ENCODE measurements around the gene NCKAP5L. TPM values are rescaled to one million over a fixed set of nuclear protein-coding genes. Genes with fewer than 3 reads are reported as not detected.
"Not testable (repeated sequence)": the region's sequence is repeated elsewhere in the genome, so short reads cannot be mapped to it uniquely, and the experiment has no call there.

Gene NCKAP5L
- total and polyA plus RNA-seq, 9 of the 15 experiments (the other 6 are each of a cell fraction or from before 2014, with no cell fraction given): 0.01 to 14.4 (median 3.7) TPM

GRCh38 chr12:49780914-49781313 lies 47.3 kb downstream of the NCKAP5L start:
- H4K20me1 ChIP-seq (replicated peaks; ENCODE audit: control insufficient read depth, insufficient read depth, low read length); H3K9ac ChIP-seq (ENCODE audit: insufficient read depth in 1 of 2, low read depth in 2 of 2, low read length in 2 of 2); H3K4me3 ChIP-seq; H3K27ac ChIP-seq (ENCODE audit: extremely low read depth, low read depth, low read length); H3K9me3 ChIP-seq (replicated peaks; ENCODE audit: control insufficient read depth, insufficient read depth, low read depth, low read length); H3K36me3 ChIP-seq (ENCODE audit: control insufficient read depth, insufficient read depth, low read length); BruUV-seq (replicated peaks); ATAC-seq; H3K9me1 ChIP-seq (ENCODE audit: control insufficient read depth, insufficient read depth, low read length); H3K79me2 ChIP-seq (ENCODE audit: control insufficient read depth, insufficient read depth, low read length); FAIRE-seq; intact Hi-C loops (cut with micrococcal nuclease); DNase-seq (ENCODE audit: extremely low read depth in 1 of 4, low spot score in 3 of 4); H3K4me2 ChIP-seq (ENCODE audit: insufficient read depth, low read length); H3K27me3 ChIP-seq (ENCODE audit: control insufficient read depth in 2 of 2, insufficient read depth in 2 of 2, low read length in 2 of 2); H2AFZ ChIP-seq (ENCODE audit: low read depth, low read length); CTCF ChIA-PET (ENCODE audit: low intra/inter-chr PET ratio); in situ Hi-C loops (cut with MboI): not testable (repeated sequence)
- peak; percentile 74 for TF ChIP-seq ZNF512 (tag; IDR thresholded peaks at IDR 0.05)
- POLR2A ChIA-PET: interaction anchor here (0.6 kb wide), 1 partner anchor 28 kb away, joined by 3 read pairs; no protein-coding TSS in a partner anchor
- H3K4me1 ChIP-seq (replicated peaks in 1 of 2; ENCODE audit: control insufficient read depth in 2 of 2, insufficient read depth in 2 of 2, low read length in 2 of 2): peaks cover 7 to 19% of the 10 kb centered on the region in 2 experiments; a peak in 4 of 5 replicates
- WGBS (ENCODE audit: insufficient coverage, low coverage, missing lambda C conversion rate): 74% methylated on average over 6 of the region's 6 CpGs

- no peak for DNase-seq (ENCODE audit: extremely low read depth in 1 of 4, low spot score in 3 of 4)
- H2AFZ ChIP-seq (ENCODE audit: low read depth, low read length): no peak overlapping the region
- no peaks in the 10 kb centered on the region for H3K9me1 ChIP-seq (ENCODE audit: control insufficient read depth, insufficient read depth, low read length)
- no peak overlapping the region for H3K4me3 ChIP-seq
- BruUV-seq (replicated peaks): no TSS peak
- intact Hi-C loops (cut with micrococcal nuclease): loop anchor here (2.0 to 5.0 kb wide), 3 partner anchors 39 to 278 kb away; partner anchors contain the start of genes ASIC1 and TMBIM6
- peaks cover 1 to 14% of the 10 kb centered on the region in 2 experiments; a peak in 4 of 5 replicates for H3K4me1 ChIP-seq (replicated peaks in 1 of 2; ENCODE audit: control insufficient read depth in 2 of 2, insufficient read depth in 2 of 2, low read length in 2 of 2)
- no peak for FAIRE-seq
- POLR2A ChIA-PET: interaction anchor here (0.7 kb wide), 1 partner anchor 89 kb away, joined by 3 read pairs; no protein-coding TSS in a partner anchor
- 13% methylated on average over 2 of the region's 2 CpGs for WGBS (ENCODE audit: insufficient coverage, low coverage, missing lambda C conversion rate)
- no peaks in the 10 kb centered on the region for H4K20me1 ChIP-seq (replicated peaks; ENCODE audit: control insufficient read depth, insufficient read depth, low read length)
- H3K9ac ChIP-seq (ENCODE audit: insufficient read depth in 1 of 2, low read depth in 2 of 2, low read length in 2 of 2): no peak overlapping the region
- H3K9me3 ChIP-seq (replicated peaks; ENCODE audit: control insufficient read depth, insufficient read depth, low read depth, low read length): no peaks in the 10 kb centered on the region
- H3K4me2 ChIP-seq (ENCODE audit: insufficient read depth, low read length): no peak overlapping the region
- ATAC-seq: no peak
- H3K27ac ChIP-seq (ENCODE audit: extremely low read depth, low read depth, low read length): no peak overlapping the region
- H3K79me2 ChIP-seq (ENCODE audit: control insufficient read depth, insufficient read depth, low read length): no peaks in the 10 kb centered on the region
- in situ Hi-C loops (cut with MboI): loop anchor here (5.0 kb wide), 2 partner anchors 58 to 278 kb away; partner anchors contain the start of gene ASIC1
- no peaks in the 10 kb centered on the region for H3K27me3 ChIP-seq (ENCODE audit: control insufficient read depth in 2 of 2, insufficient read depth in 2 of 2, low read length in 2 of 2)
- CTCF ChIA-PET (ENCODE audit: low intra/inter-chr PET ratio): no interaction called here
- no peaks in the 10 kb centered on the region for H3K36me3 ChIP-seq (ENCODE audit: control insufficient read depth, insufficient read depth, low read length)
- no peak for TF ChIP-seq NCOA1 (IDR thresholded peaks at IDR 0.05; ENCODE audit: low read depth)
- TF ChIP-seq IRF2 (CRISPR knock-in tag; IDR thresholded peaks at IDR 0.05): no peak
- TF ChIP-seq ZSCAN32 (CRISPR knock-in tag; IDR thresholded peaks at IDR 0.05): no peak
- no peak for TF ChIP-seq NFYB (IDR thresholded peaks at IDR 0.05; ENCODE audit: extremely low read depth, insufficient read length)
- no peak for TF ChIP-seq SMC3 (conservative IDR thresholded peaks at IDR 0.05; ENCODE audit: insufficient read depth, low read depth, low read length)
- TF ChIP-seq TEAD4 (IDR thresholded peaks at IDR 0.05; ENCODE audit: low read length): no peak
- TF ChIP-seq TEAD4 (CRISPR knock-in tag; IDR thresholded peaks at IDR 0.05; ENCODE audit: borderline replicate concordance): no peak
- TF ChIP-seq CLOCK (CRISPR knock-in tag; IDR thresholded peaks at IDR 0.05; ENCODE audit: borderline replicate concordance): no peak
- no peak for TF ChIP-seq ZNF133 (CRISPR knock-in tag; IDR thresholded peaks at IDR 0.05)
- no peak for TF ChIP-seq CCNT2 (IDR thresholded peaks at IDR 0.05; ENCODE audit: borderline replicate concordance, extremely low read depth, insufficient read length, low read depth, low read length)
- no peak for TF ChIP-seq ZNF79 (CRISPR knock-in tag; IDR thresholded peaks at IDR 0.05; ENCODE audit: low read depth)
Observed at GRCh38 chr12:49779581-49779980, 48.6 kb downstream of the NCKAP5L start.

Data from K562 (cell line).